Measurements from ENCODE around the gene TRRAP.

TRRAP gene

GRCh38 chr7:98902523-98902922 lies 24.2 kb downstream of the TRRAP start:
- no peak for DNase-seq (ENCODE audit: low read depth)

- no peak for DNase-seq (ENCODE audit: low read depth)
Observed at GRCh38 chr7:98903246-98903645, 24.9 kb downstream of the TRRAP start.

- no peak for DNase-seq (ENCODE audit: low read depth)
Observed at GRCh38 chr7:98907570-98907969, 29.2 kb downstream of the TRRAP start.

- DNase-seq (ENCODE audit: low read depth), result no peak
Observed at GRCh38 chr7:98908585-98908984, 30.3 kb downstream of the TRRAP start.

GRCh38 chr7:98909487-98909886 lies 31.2 kb downstream of the TRRAP start:
- DNase-seq (ENCODE audit: low read depth), result no peak

GRCh38 chr7:98910427-98910826 lies 32.1 kb downstream of the TRRAP start:
- DNase-seq (ENCODE audit: low read depth), result no peak

GRCh38 chr7:98911916-98912315 lies 33.6 kb downstream of the TRRAP start:
- no peak for DNase-seq (ENCODE audit: low read depth)

- DNase-seq (ENCODE audit: low read depth), result no peak
Observed at GRCh38 chr7:98913026-98913425, 34.7 kb downstream of the TRRAP start.

- DNase-seq (ENCODE audit: low read depth), result no peak
Observed at GRCh38 chr7:98913612-98914011, 35.3 kb downstream of the TRRAP start.

GRCh38 chr7:98917331-98917730 lies 39.0 kb downstream of the TRRAP start:
- no peak for DNase-seq (ENCODE audit: low read depth)

GRCh38 chr7:98921608-98922372 lies 43.5 kb downstream of the TRRAP start:
- no peak for DNase-seq (ENCODE audit: low read depth)

GRCh38 chr7:98922392-98923187 lies 44.3 kb downstream of the TRRAP start:
- DNase-seq (ENCODE audit: low read depth), result no peak

GRCh38 chr7:98923512-98923911 lies 45.2 kb downstream of the TRRAP start:
- no peak for DNase-seq (ENCODE audit: low read depth)

- DNase-seq (ENCODE audit: low read depth), result no peak
Observed at GRCh38 chr7:98927125-98927524, 48.8 kb downstream of the TRRAP start.

- DNase-seq (ENCODE audit: low read depth), result no peak
Observed at GRCh38 chr7:98930464-98930863, 52.1 kb downstream of the TRRAP start.

- no peak for DNase-seq (ENCODE audit: low read depth)
Observed at GRCh38 chr7:98930921-98931320, 52.6 kb downstream of the TRRAP start.

GRCh38 chr7:98933321-98933720 lies 55.0 kb downstream of the TRRAP start:
- no peak for DNase-seq (ENCODE audit: low read depth)

GRCh38 chr7:98934267-98934666 lies 55.9 kb downstream of the TRRAP start:
- no peak for DNase-seq (ENCODE audit: low read depth)

GRCh38 chr7:98935811-98936210 lies 57.5 kb downstream of the TRRAP start:
- DNase-seq (ENCODE audit: low read depth), result no peak

GRCh38 chr7:98943336-98943735 lies 65.0 kb downstream of the TRRAP start:
- no peak for DNase-seq (ENCODE audit: low read depth)

GRCh38 chr7:98944386-98944785 lies 66.1 kb downstream of the TRRAP start:
- no peak for DNase-seq (ENCODE audit: low read depth)

- DNase-seq (ENCODE audit: low read depth), result no peak
Observed at GRCh38 chr7:98945852-98946251, 67.5 kb downstream of the TRRAP start.

GRCh38 chr7:98946389-98946788 lies 68.1 kb downstream of the TRRAP start:
- DNase-seq (ENCODE audit: low read depth), result no peak
